Neuronal stem cell (in vitro differentiated cells): ENCODE results near the gene UTRN.

Experiments
- DNase-seq: peaks from one replicate; pipeline ENCODE4 v3.0.0-alpha.2; 2013; ENCODE audit warnings: low spot score
- H2AFZ ChIP-seq: one replicate; pipeline ENCODE4 v1.6.1; 2013; ENCODE audit warnings: mild to moderate bottlenecking, low read length, inconsistent platforms
- H2AK5ac ChIP-seq: 2 replicates; pipeline ENCODE4 v1.6.1; 2013; ENCODE audit warnings: low read depth, mild to moderate bottlenecking, inconsistent platforms, low read length, moderate library complexity, mixed read lengths
- H2BK120ac ChIP-seq: 2 replicates; pipeline ENCODE4 v1.6.1; 2013; ENCODE audit warnings: low read depth, mild to moderate bottlenecking, inconsistent platforms, low read length, moderate library complexity, mixed read lengths
- H2BK12ac ChIP-seq: one replicate; pipeline ENCODE4 v1.6.1; 2013; ENCODE audit warnings: low read length, inconsistent platforms
- H2BK15ac ChIP-seq: 2 replicates; pipeline ENCODE4 v1.6.1; 2013; ENCODE audit warnings: mild to moderate bottlenecking, low read length, inconsistent platforms, mixed read lengths
- H2BK5ac ChIP-seq: one replicate; pipeline ENCODE4 v1.6.1; 2013; ENCODE audit warnings: inconsistent platforms, mild to moderate bottlenecking, low read length, moderate library complexity
- H3K14ac ChIP-seq: one replicate; pipeline ENCODE4 v1.6.1; 2013; ENCODE audit warnings: low read length, inconsistent platforms
- H3K18ac ChIP-seq: 2 replicates; pipeline ENCODE4 v1.6.1; 2013; ENCODE audit warnings: low read length, inconsistent platforms
- H3K23ac ChIP-seq: 2 replicates; pipeline ENCODE4 v1.6.1; 2013; ENCODE audit warnings: low read depth, mild to moderate bottlenecking, mixed read lengths, low read length, inconsistent platforms; ENCODE audit not compliant: poor library complexity
- H3K27ac ChIP-seq: replicated peaks from 3 replicates; pipeline ENCODE4 v1.5.1; 2013; ENCODE audit warnings: low read length, inconsistent platforms
- H3K27me3 ChIP-seq, 3 experiments: 2 replicates each; pipeline ENCODE4 v1.6.1; 2013; ENCODE audit warnings: low read length in 3 of 3, mild to moderate bottlenecking in 2 of 3, inconsistent platforms in 1 of 3, low read depth in 1 of 3, mixed read lengths in 1 of 3, moderate library complexity in 1 of 3; ENCODE audit not compliant: control insufficient read depth in 3 of 3, insufficient read depth in 3 of 3
- H3K36me3 ChIP-seq, 2 donors: replicated peaks in 1 of 2; 2 replicates each; pipeline ENCODE4 v1.6.1; 2013; ENCODE audit warnings: low read length in 2 of 2; ENCODE audit not compliant: control insufficient read depth in 2 of 2, insufficient read depth in 2 of 2
- H3K4ac ChIP-seq: 2 replicates; pipeline ENCODE4 v1.6.1; 2013; ENCODE audit warnings: inconsistent platforms, mild to moderate bottlenecking, low read length, moderate library complexity
- H3K4me1 ChIP-seq, 2 donors: 1 replicate in 1 of 2; 2 replicates in 1 of 2; pipeline ENCODE4 v1.6.1; 2013; ENCODE audit warnings: low read length in 2 of 2, low read depth in 1 of 2; ENCODE audit not compliant: control insufficient read depth in 2 of 2, insufficient read depth in 1 of 2
- H3K4me2 ChIP-seq: one replicate; pipeline ENCODE4 v1.6.1; 2013; ENCODE audit warnings: mild to moderate bottlenecking, low read length, inconsistent platforms; ENCODE audit not compliant: insufficient read depth, poor library complexity, severe bottlenecking
- H3K4me3 ChIP-seq, 2 donors: 2 replicates each; pipeline ENCODE4 v1.5.1; 2013; ENCODE audit warnings: low read length in 2 of 2, mild to moderate bottlenecking in 2 of 2, inconsistent platforms in 1 of 2, moderate library complexity in 1 of 2
- H3K79me1 ChIP-seq: one replicate; pipeline ENCODE4 v1.6.1; 2013; ENCODE audit warnings: low read depth, mild to moderate bottlenecking, inconsistent platforms, low read length, moderate library complexity
- H3K9ac ChIP-seq: one replicate; pipeline ENCODE4 v1.6.1; 2013; ENCODE audit warnings: mild to moderate bottlenecking, low read depth, low read length, inconsistent platforms; ENCODE audit not compliant: poor library complexity
- H3K9me3 ChIP-seq, 2 donors: replicated peaks in 1 of 2; 2 replicates each; pipeline versions ENCODE3 to v1.6.1; 2013; ENCODE audit warnings: low read length in 2 of 2, mild to moderate bottlenecking in 2 of 2, inconsistent platforms in 1 of 2, low read depth in 1 of 2, mixed read lengths in 1 of 2, moderate library complexity in 1 of 2; ENCODE audit not compliant: control insufficient read depth in 2 of 2, insufficient read depth in 1 of 2
- H4K8ac ChIP-seq: one replicate; pipeline ENCODE4 v1.6.1; 2013; ENCODE audit warnings: low read depth, mild to moderate bottlenecking, inconsistent platforms, low read length, moderate library complexity
- H4K91ac ChIP-seq: one replicate; pipeline ENCODE4 v1.6.1; 2013; ENCODE audit warnings: low read length, low read depth, mild to moderate bottlenecking, inconsistent platforms; ENCODE audit not compliant: poor library complexity
- WGBS, 2 donors: extraction: QIAGEN DNeasy Blood & Tissue Kit; methylation state at CpG; one replicate each; pipeline ENCODE4 v1.1.7; 2013; ENCODE audit warnings: missing lambda C conversion rate in 2 of 2, mixed read lengths in 1 of 2; ENCODE audit not compliant: insufficient read length in 2 of 2, insufficient replicate concordance in 1 of 2; ENCODE audit errors: extremely low coverage in 2 of 2; 5-methylcytosine and 5-hydroxymethylcytosine counted together

The UTRN gene

GRCh38 chr6:144277605-144278227 lies 7.4 kb upstream of the UTRN start:
- Histone ChIP-seq H3K4me3 (no peak overlapping the region), H2BK120ac (no peak overlapping the region), H3K36me3 (no peaks in the 10 kb centered on the region), H3K14ac (no peak overlapping the region), H3K4me2 (no peak overlapping the region), H2AK5ac (no peak overlapping the region), H4K8ac (no peak overlapping the region), H3K9ac (no peak overlapping the region), H2AFZ (no peak overlapping the region), H3K4me1 (peaks cover 5 to 8% of the 10 kb centered on the region in 2 donors), H3K4ac (no peak overlapping the region), H3K23ac (no peak overlapping the region), H4K91ac (no peak overlapping the region), H3K18ac (peak overlapping the region; percentile 46), H3K27ac (no peak overlapping the region), H2BK12ac (no peak overlapping the region), H3K9me3 (peaks cover 0 to 11% of the 10 kb centered on the region in 2 donors), H3K79me1 (no peaks in the 10 kb centered on the region), H2BK5ac (no peak overlapping the region), H3K27me3 (no peaks in the 10 kb centered on the region), H2BK15ac (no peak overlapping the region)
- DNase-seq: no peak
- no CpG with 5 or more reads among the region's 8 CpGs for WGBS, 2 donors

- Histone ChIP-seq H2AFZ (peak overlapping the region; percentile 4), H2AK5ac (no peak overlapping the region), H4K8ac (no peak overlapping the region), H3K9me3 (peaks cover 0 to 11% of the 10 kb centered on the region in 2 donors), H3K27ac (no peak overlapping the region), H2BK12ac (no peak overlapping the region), H3K23ac (no peak overlapping the region), H2BK5ac (no peak overlapping the region), H2BK15ac (peak overlapping the region; percentile 66), H3K9ac (no peak overlapping the region), H3K18ac (no peak overlapping the region), H3K14ac (no peak overlapping the region), H3K79me1 (no peaks in the 10 kb centered on the region), H3K4ac (no peak overlapping the region), H3K4me1 (peaks cover 5 to 8% of the 10 kb centered on the region in 2 donors), H3K27me3 (no peaks in the 10 kb centered on the region), H4K91ac (no peak overlapping the region), H3K4me3 (no peak overlapping the region), H2BK120ac (no peak overlapping the region), H3K4me2 (no peak overlapping the region), H3K36me3 (no peaks in the 10 kb centered on the region)
- no peak for DNase-seq
- no CpG with 5 or more reads among the region's 4 CpGs for WGBS, 2 donors
Observed at GRCh38 chr6:144278659-144279314, 6.3 kb upstream of the UTRN start.

GRCh38 chr6:144279484-144280150 lies 5.5 kb upstream of the UTRN start:
- Histone ChIP-seq H4K91ac (no peak overlapping the region), H3K9ac (no peak overlapping the region), H3K36me3 (no peaks in the 10 kb centered on the region), H2AFZ (no peak overlapping the region), H3K27ac (no peak overlapping the region), H4K8ac (no peak overlapping the region), H2AK5ac (no peak overlapping the region), H3K27me3 (no peaks in the 10 kb centered on the region), H3K23ac (no peak overlapping the region), H3K4me2 (no peak overlapping the region), H2BK12ac (no peak overlapping the region), H2BK5ac (no peak overlapping the region), H2BK15ac (no peak overlapping the region), H3K4me3 (no peak overlapping the region), H3K4ac (no peak overlapping the region), H3K9me3 (peaks cover 0 to 11% of the 10 kb centered on the region in 2 donors), H2BK120ac (no peak overlapping the region), H3K14ac (no peak overlapping the region), H3K4me1 (peaks cover 5 to 8% of the 10 kb centered on the region in 2 donors), H3K18ac (no peak overlapping the region), H3K79me1 (no peaks in the 10 kb centered on the region)
- WGBS, 2 donors: no CpG with 5 or more reads among the region's 2 CpGs
- no peak for DNase-seq
